Measurements from ENCODE around the gene TRIM41.

GRCh38 chr5:181184845-181185216, 38.2 kb upstream of the TRIM41 start:
- TF ChIP-seq CTCF (conservative IDR thresholded peaks at IDR 0.05; ENCODE audit: low read depth, low read length): no peak
- TF ChIP-seq EZH2 (IDR thresholded peaks at IDR 0.05; ENCODE audit: low read length, unreplicated experiment): no peak
- TF ChIP-seq EZH2phosphoT487 (IDR thresholded peaks at IDR 0.05; ENCODE audit: borderline replicate concordance, low read length): no peak

All from PC-3 (cell line).